ENCODE data around the gene POU2AF1.

Gene POU2AF1

GRCh38 chr11:111307472-111308108 is 71.5 kb downstream of the POU2AF1 start:
- Histone ChIP-seq H3K23ac (ENCODE audit: low read length) (no peak overlapping the region), H2BK5ac (ENCODE audit: low read length) (no peak overlapping the region), H2AK5ac (ENCODE audit: low read length) (no peak overlapping the region), H3K27ac (ENCODE audit: low read depth, low read length) (no peak overlapping the region), H3K4me3 (ENCODE audit: low read length) (no peak overlapping the region), H3K4me1 (ENCODE audit: control insufficient read depth, low read depth, low read length) (no peaks in the 10 kb centered on the region), H4K8ac (ENCODE audit: low read depth, low read length) (no peak overlapping the region), H3K4ac (ENCODE audit: low read depth, low read length) (no peak overlapping the region), H3K56ac (ENCODE audit: low read length) (no peak overlapping the region), H4K5ac (ENCODE audit: low read length) (no peak overlapping the region), H3K18ac (ENCODE audit: low read length) (no peak overlapping the region), H3K79me1 (ENCODE audit: low read length) (no peaks in the 10 kb centered on the region), H3K27me3 (ENCODE audit: insufficient read depth, low read length, poor library complexity) (no peaks in the 10 kb centered on the region), H3K4me2 (ENCODE audit: low read length) (no peak overlapping the region), H2BK120ac (ENCODE audit: low read depth, low read length) (no peak overlapping the region), H3K9ac (ENCODE audit: low read length) (no peak overlapping the region), H2BK15ac (replicated peaks; ENCODE audit: low read depth) (no peak overlapping the region), H3K79me2 (ENCODE audit: control insufficient read depth, insufficient read depth, low read length) (no peaks in the 10 kb centered on the region), H3K36me3 (ENCODE audit: control insufficient read depth, insufficient read depth, low read length) (no peaks in the 10 kb centered on the region)
- DNase-seq: no peak
- no CpG with 5 or more reads among the region's 3 CpGs for WGBS (ENCODE audit: extremely low coverage, insufficient coverage, low lambda C conversion rate)

DNA sequence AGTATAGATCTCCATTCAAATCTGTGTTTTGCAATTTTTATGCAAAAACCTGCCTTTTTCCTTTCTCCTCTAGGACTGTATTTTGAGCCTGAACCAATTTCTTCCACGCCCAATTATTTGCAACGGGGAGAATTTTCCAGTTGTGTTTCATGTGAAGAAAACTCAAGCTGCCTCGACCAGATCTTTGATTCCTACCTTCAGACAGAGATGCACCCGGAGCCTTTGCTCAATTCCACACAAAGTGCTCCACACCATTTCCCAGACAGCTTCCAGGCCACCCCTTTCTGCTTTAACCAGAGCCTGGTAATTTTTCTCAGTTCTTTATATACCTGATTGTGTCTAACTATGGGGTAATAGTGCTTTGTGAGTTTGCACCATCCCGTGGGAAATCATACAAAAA is 72.8 kb downstream of the POU2AF1 start:
- H2BK120ac ChIP-seq (ENCODE audit: low read depth, low read length): no peak overlapping the region
- no peak overlapping the region for H2AK5ac ChIP-seq (ENCODE audit: low read length)
- H3K9ac ChIP-seq (ENCODE audit: low read length): no peak overlapping the region
- no peaks in the 10 kb centered on the region for H3K79me1 ChIP-seq (ENCODE audit: low read length)
- H3K56ac ChIP-seq (ENCODE audit: low read length): no peak overlapping the region
- no peak overlapping the region for H3K23ac ChIP-seq (ENCODE audit: low read length)
- H4K5ac ChIP-seq (ENCODE audit: low read length): no peak overlapping the region
- no peak overlapping the region for H4K8ac ChIP-seq (ENCODE audit: low read depth, low read length)
- H3K4me1 ChIP-seq (ENCODE audit: control insufficient read depth, low read depth, low read length): no peaks in the 10 kb centered on the region
- no peak overlapping the region for H3K27ac ChIP-seq (ENCODE audit: low read depth, low read length)
- H3K4me3 ChIP-seq (ENCODE audit: low read length): no peak overlapping the region
- no peak overlapping the region for H2BK5ac ChIP-seq (ENCODE audit: low read length)
- no peak overlapping the region for H3K4ac ChIP-seq (ENCODE audit: low read depth, low read length)
- no CpG with 5 or more reads among the region's 5 CpGs for WGBS (ENCODE audit: extremely low coverage, insufficient coverage, low lambda C conversion rate)
- H3K4me2 ChIP-seq (ENCODE audit: low read length): no peak overlapping the region
- no peaks in the 10 kb centered on the region for H3K27me3 ChIP-seq (ENCODE audit: insufficient read depth, low read length, poor library complexity)
- no peak overlapping the region for H3K18ac ChIP-seq (ENCODE audit: low read length)
- no peak overlapping the region for H2BK15ac ChIP-seq (replicated peaks; ENCODE audit: low read depth)
- H3K36me3 ChIP-seq (ENCODE audit: control insufficient read depth, insufficient read depth, low read length): no peaks in the 10 kb centered on the region
- no peaks in the 10 kb centered on the region for H3K79me2 ChIP-seq (ENCODE audit: control insufficient read depth, insufficient read depth, low read length)
- DNase-seq: no peak

DNA sequence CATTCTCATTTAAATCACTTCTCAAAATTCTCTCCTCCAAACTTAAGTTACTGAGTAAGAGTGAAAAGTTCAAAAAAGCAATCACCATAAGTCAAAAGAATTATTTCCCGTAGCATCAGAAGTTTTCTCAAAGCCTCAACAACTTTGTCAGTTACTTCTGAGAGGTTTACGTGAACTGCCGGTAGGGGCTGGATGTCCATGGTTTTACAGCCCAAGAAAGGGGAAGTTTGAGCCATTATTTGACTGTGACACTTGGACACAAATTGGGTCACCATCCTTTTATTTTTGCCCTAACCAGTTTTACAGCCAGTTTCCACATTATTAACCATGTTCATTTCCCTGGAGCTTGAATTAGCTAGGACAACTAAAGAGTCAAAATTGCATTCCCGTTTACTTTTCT is 73.2 kb downstream of the POU2AF1 start:
- Histone ChIP-seq H3K4me3 (ENCODE audit: low read length) (no peak overlapping the region), H3K4me1 (ENCODE audit: control insufficient read depth, low read depth, low read length) (no peaks in the 10 kb centered on the region), H3K4ac (ENCODE audit: low read depth, low read length) (no peak overlapping the region), H4K5ac (ENCODE audit: low read length) (no peak overlapping the region), H2AK5ac (ENCODE audit: low read length) (no peak overlapping the region), H3K23ac (ENCODE audit: low read length) (no peak overlapping the region), H3K36me3 (ENCODE audit: control insufficient read depth, insufficient read depth, low read length) (no peaks in the 10 kb centered on the region), H2BK120ac (ENCODE audit: low read depth, low read length) (no peak overlapping the region), H3K27me3 (ENCODE audit: insufficient read depth, low read length, poor library complexity) (no peaks in the 10 kb centered on the region), H3K27ac (ENCODE audit: low read depth, low read length) (no peak overlapping the region), H3K56ac (ENCODE audit: low read length) (no peak overlapping the region), H4K8ac (ENCODE audit: low read depth, low read length) (no peak overlapping the region), H2BK5ac (ENCODE audit: low read length) (no peak overlapping the region), H3K79me1 (ENCODE audit: low read length) (no peaks in the 10 kb centered on the region), H3K4me2 (ENCODE audit: low read length) (no peak overlapping the region), H3K79me2 (ENCODE audit: control insufficient read depth, insufficient read depth, low read length) (no peaks in the 10 kb centered on the region), H3K18ac (ENCODE audit: low read length) (no peak overlapping the region), H3K9ac (ENCODE audit: low read length) (no peak overlapping the region), H2BK15ac (replicated peaks; ENCODE audit: low read depth) (no peak overlapping the region)
- no peak for DNase-seq
- no CpG with 5 or more reads among the region's 4 CpGs for WGBS (ENCODE audit: extremely low coverage, insufficient coverage, low lambda C conversion rate)

DNA sequence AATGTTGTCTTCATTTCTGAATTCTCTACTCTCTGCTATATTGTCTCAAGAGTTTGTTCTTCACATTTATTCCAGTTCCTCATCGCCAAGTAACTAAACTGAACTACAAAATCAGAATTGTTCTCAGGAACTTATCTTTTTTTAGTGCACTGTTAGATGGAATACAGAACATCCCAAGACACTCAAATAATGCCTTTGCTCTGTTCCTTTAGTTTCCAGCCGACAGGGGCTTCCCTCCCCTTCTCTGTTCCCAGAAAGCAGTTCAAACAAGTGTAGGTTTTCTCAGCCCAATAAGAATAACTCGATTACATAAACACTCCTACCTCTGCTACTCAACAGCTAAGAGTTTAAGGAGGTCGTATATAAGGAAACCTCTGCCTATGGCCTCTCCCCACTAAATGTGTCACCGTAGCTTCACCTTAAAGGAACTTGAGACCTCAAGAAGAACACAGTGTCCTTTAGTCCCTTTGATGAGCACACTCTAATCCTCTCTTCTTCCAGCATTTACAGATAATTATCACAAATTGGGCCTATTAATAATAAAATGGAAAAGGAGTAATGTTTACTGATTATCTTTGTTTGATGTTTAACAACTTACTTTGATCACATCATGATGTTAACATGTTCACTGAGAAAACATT is 73.8 kb downstream of the POU2AF1 start:
- Histone ChIP-seq H4K8ac (ENCODE audit: low read depth, low read length) (no peak overlapping the region), H3K23ac (ENCODE audit: low read length) (no peak overlapping the region), H3K56ac (ENCODE audit: low read length) (no peak overlapping the region), H4K5ac (ENCODE audit: low read length) (no peak overlapping the region), H3K4me3 (ENCODE audit: low read length) (no peak overlapping the region), H3K4ac (ENCODE audit: low read depth, low read length) (no peak overlapping the region), H3K79me2 (ENCODE audit: control insufficient read depth, insufficient read depth, low read length) (no peaks in the 10 kb centered on the region), H2AK5ac (ENCODE audit: low read length) (no peak overlapping the region), H2BK15ac (replicated peaks; ENCODE audit: low read depth) (no peak overlapping the region), H3K36me3 (ENCODE audit: control insufficient read depth, insufficient read depth, low read length) (no peaks in the 10 kb centered on the region), H3K18ac (ENCODE audit: low read length) (no peak overlapping the region), H3K4me1 (ENCODE audit: control insufficient read depth, low read depth, low read length) (no peaks in the 10 kb centered on the region), H3K9ac (ENCODE audit: low read length) (no peak overlapping the region), H3K27me3 (ENCODE audit: insufficient read depth, low read length, poor library complexity) (no peaks in the 10 kb centered on the region), H3K27ac (ENCODE audit: low read depth, low read length) (no peak overlapping the region), H3K79me1 (ENCODE audit: low read length) (no peaks in the 10 kb centered on the region), H2BK5ac (ENCODE audit: low read length) (no peak overlapping the region), H3K4me2 (ENCODE audit: low read length) (no peak overlapping the region), H2BK120ac (ENCODE audit: low read depth, low read length) (no peak overlapping the region)
- no peak for DNase-seq
- no CpG with 5 or more reads among the region's 5 CpGs for WGBS (ENCODE audit: extremely low coverage, insufficient coverage, low lambda C conversion rate)

DNA sequence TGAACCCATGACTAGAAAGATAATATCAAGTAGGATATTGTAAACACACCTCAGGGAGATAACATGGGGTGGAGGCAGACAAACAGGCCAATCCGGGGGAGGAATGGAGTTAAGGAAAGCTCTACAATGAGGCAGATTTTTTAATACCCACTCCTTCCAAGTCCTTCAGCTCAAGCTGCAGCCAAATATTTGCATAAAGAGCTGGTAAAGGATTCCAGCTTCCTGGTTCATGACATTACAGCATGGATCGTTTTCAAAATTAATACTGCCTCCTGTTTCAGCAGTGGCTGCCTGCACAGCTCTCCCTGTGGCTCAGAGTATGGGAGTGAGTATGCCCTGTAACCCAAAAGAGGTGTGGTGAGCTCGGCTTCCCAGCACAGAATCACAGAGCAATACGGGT is 75.6 kb downstream of the POU2AF1 start:
- no peak overlapping the region for H3K9ac ChIP-seq (ENCODE audit: low read length)
- H3K23ac ChIP-seq (ENCODE audit: low read length): no peak overlapping the region
- H3K27me3 ChIP-seq (ENCODE audit: insufficient read depth, low read length, poor library complexity): no peaks in the 10 kb centered on the region
- H2BK15ac ChIP-seq (replicated peaks; ENCODE audit: low read depth): no peak overlapping the region
- DNase-seq: no peak
- H4K8ac ChIP-seq (ENCODE audit: low read depth, low read length): no peak overlapping the region
- no peak overlapping the region for H3K4ac ChIP-seq (ENCODE audit: low read depth, low read length)
- H3K18ac ChIP-seq (ENCODE audit: low read length): no peak overlapping the region
- no peak overlapping the region for H2AK5ac ChIP-seq (ENCODE audit: low read length)
- H3K4me1 ChIP-seq (ENCODE audit: control insufficient read depth, low read depth, low read length): no peaks in the 10 kb centered on the region
- H2BK120ac ChIP-seq (ENCODE audit: low read depth, low read length): no peak overlapping the region
- H4K5ac ChIP-seq (ENCODE audit: low read length): no peak overlapping the region
- no peaks in the 10 kb centered on the region for H3K79me2 ChIP-seq (ENCODE audit: control insufficient read depth, insufficient read depth, low read length)
- no peak overlapping the region for H3K56ac ChIP-seq (ENCODE audit: low read length)
- H2BK5ac ChIP-seq (ENCODE audit: low read length): no peak overlapping the region
- H3K4me3 ChIP-seq (ENCODE audit: low read length): no peak overlapping the region
- no CpG with 5 or more reads among the region's 4 CpGs for WGBS (ENCODE audit: extremely low coverage, insufficient coverage, low lambda C conversion rate)
- H3K36me3 ChIP-seq (ENCODE audit: control insufficient read depth, insufficient read depth, low read length): no peaks in the 10 kb centered on the region
- no peak overlapping the region for H3K4me2 ChIP-seq (ENCODE audit: low read length)
- H3K79me1 ChIP-seq (ENCODE audit: low read length): no peaks in the 10 kb centered on the region
- H3K27ac ChIP-seq (ENCODE audit: low read depth, low read length): no peak overlapping the region

GRCh38 chr11:111302298-111302697 is 76.8 kb downstream of the POU2AF1 start:
- H3K4me3 ChIP-seq (ENCODE audit: low read length): no peak overlapping the region
- H3K23ac ChIP-seq (ENCODE audit: low read length): no peak overlapping the region
- no peak overlapping the region for H2BK120ac ChIP-seq (ENCODE audit: low read depth, low read length)
- DNase-seq: no peak
- no peak overlapping the region for H2BK15ac ChIP-seq (replicated peaks; ENCODE audit: low read depth)
- H3K79me2 ChIP-seq (ENCODE audit: control insufficient read depth, insufficient read depth, low read length): no peaks in the 10 kb centered on the region
- no peaks in the 10 kb centered on the region for H3K36me3 ChIP-seq (ENCODE audit: control insufficient read depth, insufficient read depth, low read length)
- H2BK5ac ChIP-seq (ENCODE audit: low read length): no peak overlapping the region
- H3K79me1 ChIP-seq (ENCODE audit: low read length): no peaks in the 10 kb centered on the region
- H4K8ac ChIP-seq (ENCODE audit: low read depth, low read length): no peak overlapping the region
- no peaks in the 10 kb centered on the region for H3K4me1 ChIP-seq (ENCODE audit: control insufficient read depth, low read depth, low read length)
- no peak overlapping the region for H2AK5ac ChIP-seq (ENCODE audit: low read length)
- H3K18ac ChIP-seq (ENCODE audit: low read length): no peak overlapping the region
- no peak overlapping the region for H3K4ac ChIP-seq (ENCODE audit: low read depth, low read length)
- no peaks in the 10 kb centered on the region for H3K27me3 ChIP-seq (ENCODE audit: insufficient read depth, low read length, poor library complexity)
- H3K9ac ChIP-seq (ENCODE audit: low read length): no peak overlapping the region
- no CpG with 5 or more reads among the region's 3 CpGs for WGBS (ENCODE audit: extremely low coverage, insufficient coverage, low lambda C conversion rate)
- H3K4me2 ChIP-seq (ENCODE audit: low read length): no peak overlapping the region
- H3K27ac ChIP-seq (ENCODE audit: low read depth, low read length): no peak overlapping the region
- H3K56ac ChIP-seq (ENCODE audit: low read length): no peak overlapping the region
- no peak overlapping the region for H4K5ac ChIP-seq (ENCODE audit: low read length)
